ENCODE data around the gene PRM1.
"Not testable (repeated sequence)": the region's sequence is repeated elsewhere in the genome, so short reads cannot be mapped to it uniquely, and the experiment has no call there.

Gene PRM1

DNA sequence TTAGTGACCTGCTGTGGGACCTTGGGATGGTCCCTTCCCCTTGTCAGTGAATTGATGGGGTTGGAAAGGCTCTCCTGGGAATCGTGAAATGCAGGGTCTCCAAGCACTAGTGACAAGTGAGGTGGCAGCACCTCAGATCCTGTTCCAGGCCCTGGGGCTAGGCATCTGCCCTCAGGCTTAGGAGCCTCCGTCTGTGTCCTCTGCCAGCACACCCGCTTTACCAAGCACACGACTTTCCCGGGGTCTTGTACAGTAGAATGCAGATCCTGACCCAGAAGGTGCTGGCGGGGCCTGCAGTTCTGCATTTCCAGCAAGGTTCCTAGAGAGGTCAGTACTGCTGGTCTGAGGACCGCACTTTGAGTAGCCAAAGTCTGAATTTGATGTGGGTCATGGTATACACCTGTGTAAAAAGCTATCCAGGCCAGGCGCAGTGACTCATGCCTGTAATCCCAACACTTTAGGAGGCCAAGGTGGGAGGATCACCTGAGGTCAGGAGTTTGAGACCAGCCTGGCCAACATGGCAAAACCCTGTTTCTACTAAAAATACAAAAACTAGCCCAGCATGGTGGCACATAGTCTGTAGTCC, 33.3 kb upstream of the PRM1 start:
- no peak for DNase-seq (ENCODE audit: low read depth)

GRCh38 chr16:11313493-11314308, 32.6 kb upstream of the PRM1 start:
- no peak for DNase-seq (ENCODE audit: low read depth)

GRCh38 chr16:11312718-11313492, 31.8 kb upstream of the PRM1 start:
- no peak for DNase-seq (ENCODE audit: low read depth)

DNA sequence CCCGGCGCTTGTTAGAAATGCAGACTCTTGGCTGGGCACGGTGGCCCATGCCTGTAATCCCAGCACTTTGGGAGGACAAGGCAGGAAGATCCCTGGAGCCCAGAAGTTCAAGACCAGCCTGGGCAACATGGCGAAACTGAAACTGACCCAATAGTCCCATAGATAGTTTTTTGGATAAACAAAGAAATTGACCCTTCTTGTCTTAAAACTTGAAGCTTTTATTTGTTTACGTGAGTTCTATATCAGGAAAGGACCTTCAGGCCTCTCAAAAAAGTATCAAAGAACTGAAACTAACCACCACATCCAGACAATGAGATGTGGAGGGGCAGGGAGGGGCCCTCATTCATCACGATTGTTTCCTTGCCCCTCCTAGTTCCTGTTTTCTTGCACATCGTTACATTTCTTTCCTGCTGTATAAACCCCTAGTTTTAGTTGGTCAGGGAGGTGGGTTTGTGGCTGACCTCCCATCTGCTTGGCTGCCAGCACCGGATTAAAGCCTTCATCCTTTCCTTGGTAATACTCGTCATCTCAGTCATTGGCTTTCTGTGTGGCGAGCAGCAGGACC, 29.9 kb upstream of the PRM1 start:
- no peak for DNase-seq (ENCODE audit: low read depth)

- no peak for DNase-seq (ENCODE audit: low read depth)
Observed at GRCh38 chr16:11310634-11310977, 29.5 kb upstream of the PRM1 start.

GRCh38 chr16:11309895-11310633, 28.9 kb upstream of the PRM1 start:
- no peak for DNase-seq (ENCODE audit: low read depth)

- no peak for DNase-seq (ENCODE audit: low read depth)
Observed at GRCh38 chr16:11308493-11309283, 27.6 kb upstream of the PRM1 start.

GRCh38 chr16:11307639-11308492, 26.7 kb upstream of the PRM1 start:
- DNase-seq (ENCODE audit: low read depth): no peak

DNA sequence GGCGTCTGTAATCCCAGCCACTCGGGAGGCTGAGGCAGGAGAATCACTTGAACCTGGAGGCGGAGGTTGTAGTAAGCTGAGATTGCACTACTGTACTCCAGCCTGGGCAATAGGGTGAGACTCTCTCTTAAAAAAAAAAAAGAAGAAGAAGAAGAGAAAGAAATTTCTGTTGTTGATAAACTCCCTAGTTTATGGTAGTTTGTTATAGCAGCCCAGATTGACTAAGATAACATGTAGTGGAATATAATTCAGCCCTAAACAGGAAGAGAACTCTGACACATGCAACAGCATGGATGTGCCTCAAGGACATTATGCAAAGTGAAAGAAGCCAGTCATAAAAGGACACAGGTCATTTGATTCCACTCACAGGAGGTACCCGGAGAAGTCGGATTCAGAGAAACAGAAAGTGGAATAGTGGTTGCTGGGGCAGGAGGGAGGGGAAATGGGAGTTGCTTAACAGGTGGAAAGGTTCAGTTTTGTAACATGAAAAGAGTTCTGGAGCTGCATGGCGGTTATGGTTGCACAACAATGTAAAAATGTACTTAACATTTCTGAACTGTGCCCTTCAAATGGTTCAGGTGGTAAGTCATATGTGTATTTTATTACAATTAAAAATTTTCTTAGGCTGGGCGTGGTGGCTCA, 26.0 kb upstream of the PRM1 start:
- DNase-seq (ENCODE audit: low read depth): no peak

DNA sequence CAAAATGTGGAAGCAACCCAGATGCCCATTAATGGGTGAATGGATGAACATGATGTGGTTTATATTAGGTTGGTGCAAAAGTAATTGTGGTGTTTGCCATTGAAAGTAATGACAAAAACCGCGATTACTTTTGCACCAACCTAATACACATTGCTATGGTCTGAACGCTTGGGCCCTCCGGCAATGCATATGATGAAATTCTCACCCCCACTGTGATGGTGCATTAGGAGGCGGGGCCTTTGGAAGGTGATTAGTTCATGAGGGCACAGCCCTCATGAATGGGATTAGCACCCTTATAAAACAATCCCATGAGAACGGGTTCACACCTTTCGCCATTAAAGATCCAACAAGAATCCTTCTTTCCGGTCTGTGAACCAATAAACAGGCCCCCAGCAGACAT, 25.3 kb upstream of the PRM1 start:
- DNase-seq (ENCODE audit: low read depth): no peak

DNA sequence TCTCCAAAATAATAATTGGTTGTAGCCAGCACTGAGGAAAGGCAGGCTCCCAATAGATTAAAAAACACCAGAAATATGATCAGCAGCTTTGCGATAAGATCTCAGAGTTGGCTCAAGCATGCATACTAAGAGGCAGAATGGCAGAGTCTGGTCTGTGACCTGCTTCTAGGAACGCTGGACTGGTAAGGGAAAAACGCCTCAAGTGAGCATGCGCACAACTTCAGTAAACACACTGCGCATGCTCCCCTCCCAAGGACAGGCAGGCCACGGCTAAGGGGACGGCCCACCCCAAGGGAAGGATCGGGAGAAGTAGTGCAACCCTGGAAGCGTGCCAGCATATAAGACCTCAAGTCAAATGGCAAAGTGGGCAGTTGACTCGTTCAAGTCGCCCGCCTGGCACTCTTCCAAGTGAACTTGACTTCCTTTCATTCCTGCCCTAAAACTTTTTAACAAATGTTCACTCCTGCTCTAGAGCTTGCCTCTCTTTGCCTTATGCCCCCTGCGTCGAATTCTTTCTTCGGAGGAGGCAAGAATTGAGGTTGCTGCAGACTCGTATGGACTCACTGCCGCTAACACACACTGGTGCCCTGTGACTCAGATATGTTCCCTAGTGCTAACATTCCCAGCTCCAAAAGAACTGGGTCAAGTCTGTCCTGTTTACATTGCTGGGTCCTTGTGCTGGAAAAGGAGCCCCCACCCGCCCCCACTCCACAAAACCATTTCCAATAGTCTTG, 22.4 kb upstream of the PRM1 start:
- no peak for DNase-seq (ENCODE audit: low read depth)

DNA sequence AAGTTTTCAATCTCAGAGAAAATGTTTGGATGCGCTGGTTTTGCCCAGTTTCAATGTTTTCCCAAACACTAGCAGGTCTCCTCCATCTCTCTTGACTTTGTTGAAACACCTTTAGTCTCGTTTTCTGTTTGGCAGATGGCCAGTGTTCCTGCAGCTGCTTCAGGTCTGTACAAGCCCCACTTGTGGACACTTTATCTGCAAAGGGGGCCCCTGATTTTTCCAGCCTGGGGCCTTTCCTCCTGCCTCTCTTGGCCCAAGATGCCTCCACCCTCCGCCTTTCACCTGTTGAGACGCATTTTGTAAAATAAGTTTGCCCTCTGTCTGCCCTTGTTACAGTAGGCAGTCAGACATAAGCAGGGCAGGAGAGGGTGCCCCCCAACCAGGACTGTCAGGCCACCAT, 21.8 kb upstream of the PRM1 start:
- no peak for DNase-seq (ENCODE audit: low read depth)

- DNase-seq (ENCODE audit: low read depth): no peak
Observed at GRCh38 chr16:11301645-11302501, 20.7 kb upstream of the PRM1 start.

DNA sequence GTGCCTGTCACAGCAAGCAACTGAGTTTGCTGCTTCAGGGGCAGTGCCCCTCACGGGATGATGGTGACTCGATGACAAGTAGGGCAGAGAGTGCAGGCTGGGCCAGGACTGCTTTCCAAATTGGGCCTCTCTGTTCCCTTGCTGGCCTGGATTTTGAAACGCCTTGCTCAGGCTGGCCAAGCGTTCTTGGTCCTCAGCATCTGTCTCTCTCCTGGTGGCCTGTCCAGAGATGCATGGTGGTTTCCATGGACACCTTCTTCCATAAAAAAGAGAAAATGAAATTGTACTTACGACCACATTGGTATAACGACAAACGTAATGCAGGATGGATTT, 19.4 kb upstream of the PRM1 start:
- DNase-seq (ENCODE audit: low read depth): no peak

DNA sequence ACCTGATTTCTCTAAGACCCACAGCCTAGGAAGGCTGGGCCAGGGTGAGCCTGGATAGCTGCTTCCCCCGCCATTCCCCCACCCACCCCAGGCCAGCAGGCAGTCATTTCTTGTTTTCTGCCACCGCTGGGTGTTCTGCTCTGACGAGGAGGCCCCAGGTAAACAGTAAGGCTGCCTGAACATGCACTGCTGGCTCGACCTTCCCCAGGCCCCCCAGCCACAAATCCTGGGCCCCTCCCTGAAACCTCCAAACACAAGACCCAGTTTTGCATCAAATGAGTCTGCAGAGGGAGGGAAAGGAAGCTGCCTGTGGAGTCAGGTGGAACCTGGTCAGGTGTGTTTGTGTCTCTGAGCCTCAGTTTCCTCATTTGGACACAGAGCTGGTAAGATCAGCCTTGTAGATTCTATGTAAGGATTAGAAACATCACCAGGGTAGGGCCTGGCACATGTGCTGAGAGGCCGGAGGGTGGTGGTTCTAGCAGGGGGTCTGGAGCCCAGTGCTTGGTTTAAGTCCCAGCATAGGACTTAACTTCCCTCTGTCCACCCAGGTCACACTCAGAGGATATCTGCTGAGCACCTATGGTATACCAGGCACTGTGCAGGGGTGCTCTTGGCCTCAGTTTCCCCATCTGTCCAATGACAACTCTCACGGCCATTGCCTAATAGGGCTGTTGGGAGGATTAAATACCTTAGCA, 18.9 kb upstream of the PRM1 start:
- DNase-seq (ENCODE audit: low read depth): no peak

DNA sequence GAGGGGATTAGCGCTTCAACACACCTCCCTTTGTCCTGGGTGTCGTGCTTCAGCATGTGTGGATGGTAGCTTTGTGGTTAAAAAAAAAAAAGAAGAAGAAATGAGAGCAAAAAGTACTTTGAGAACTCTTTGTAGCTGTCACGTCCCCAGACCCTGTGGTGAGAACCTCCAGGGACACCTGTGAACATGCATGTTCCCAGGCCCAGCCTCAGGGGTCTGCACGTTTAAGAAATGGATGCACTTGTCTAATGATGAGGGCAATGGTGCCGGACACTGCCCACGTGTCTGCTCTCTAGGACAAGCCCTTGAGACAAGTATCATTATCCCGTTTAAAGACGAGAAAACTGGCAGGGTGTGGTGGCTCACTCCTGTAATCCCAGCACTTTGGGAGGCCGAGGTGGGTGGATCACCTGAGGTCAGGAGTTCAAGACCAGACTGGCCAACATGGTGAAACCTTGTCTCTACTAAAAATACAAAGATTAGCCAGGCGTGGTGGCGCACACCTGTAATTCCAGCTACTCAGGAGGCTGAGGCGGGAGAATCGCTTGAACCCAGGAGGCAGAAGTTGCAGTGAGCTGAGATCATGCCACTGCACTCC, 17.9 kb upstream of the PRM1 start:
- DNase-seq (ENCODE audit: low read depth): not testable (repeated sequence)

- no peak for DNase-seq (ENCODE audit: low read depth)
Observed at GRCh38 chr16:11298143-11298900, 17.2 kb upstream of the PRM1 start.
